ENCODE results near the gene YWHAE. TPM values are rescaled to one million over a fixed set of nuclear protein-coding genes. Genes with fewer than 3 reads are reported as not detected.

The YWHAE gene
- total and polyA plus RNA-seq, 9 of the 15 experiments (the other 6 are each of a cell fraction or from before 2014, with no cell fraction given): 184 to 727 (median 448) TPM

DNA sequence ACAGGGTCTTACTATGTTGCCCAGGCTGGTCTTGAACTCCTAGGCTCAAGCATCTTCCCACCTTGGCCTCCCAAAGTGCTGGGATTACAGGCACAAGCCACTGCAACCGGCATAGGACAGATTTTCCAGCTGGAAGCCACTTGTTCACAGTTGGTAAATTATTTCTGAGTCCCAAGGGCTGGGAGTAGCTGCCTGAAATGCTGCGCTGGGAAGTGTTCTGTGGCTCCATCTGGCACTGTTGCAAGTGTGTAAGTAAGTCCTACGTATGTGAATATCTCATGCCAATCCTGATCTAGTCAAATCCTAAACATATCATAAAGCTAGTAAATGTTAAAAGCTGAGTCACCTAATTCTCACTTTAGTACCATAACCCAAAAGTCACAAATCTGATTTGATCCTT lies 48.1 kb downstream of the YWHAE start:
- Histone ChIP-seq H2AFZ (ENCODE audit: low read depth, low read length) (no peak overlapping the region), H3K9ac (ENCODE audit: insufficient read depth in 1 of 2, low read depth in 2 of 2, low read length in 2 of 2) (no peak overlapping the region), H3K36me3 (ENCODE audit: control insufficient read depth, insufficient read depth, low read length) (peaks cover 81% of the 10 kb centered on the region), H3K27me3 (ENCODE audit: control insufficient read depth in 2 of 2, insufficient read depth in 2 of 2, low read length in 2 of 2) (no peaks in the 10 kb centered on the region), H3K9me1 (ENCODE audit: control insufficient read depth, insufficient read depth, low read length) (no peaks in the 10 kb centered on the region), H3K4me1 (replicated peaks in 1 of 2; ENCODE audit: control insufficient read depth in 2 of 2, insufficient read depth in 2 of 2, low read length in 2 of 2) (no peaks in the 10 kb centered on the region; a peak in 1 of 5 replicates), H3K9me3 (replicated peaks; ENCODE audit: control insufficient read depth, insufficient read depth, low read depth, low read length) (no peaks in the 10 kb centered on the region), H3K4me2 (ENCODE audit: insufficient read depth, low read length) (no peak overlapping the region), H3K27ac (ENCODE audit: extremely low read depth, low read depth, low read length) (no peak overlapping the region), H3K79me2 (ENCODE audit: control insufficient read depth, insufficient read depth, low read length) (peaks cover 61% of the 10 kb centered on the region), H3K4me3 (no peak overlapping the region), H4K20me1 (replicated peaks; ENCODE audit: control insufficient read depth, insufficient read depth, low read length) (no peaks in the 10 kb centered on the region)
- FAIRE-seq: no peak
- POLR2A ChIA-PET: interaction anchor here (0.8 to 1.3 kb wide), 2 partner anchors 22 to 165 kb away, joined by 3 read pairs; no protein-coding TSS in a partner anchor
- in situ Hi-C loops (cut with MboI): no loop called here
- BruUV-seq (replicated peaks): TSS peak; percentile 27
- no peak for ATAC-seq
- CTCF ChIA-PET (ENCODE audit: low intra/inter-chr PET ratio): no interaction called here
- DNase-seq (ENCODE audit: extremely low read depth in 1 of 4, low spot score in 3 of 4): no peak
- WGBS (ENCODE audit: insufficient coverage, low coverage, missing lambda C conversion rate): 96% methylated on average over 3 of the region's 3 CpGs
- TF ChIP-seq BRF1 (IDR thresholded peaks at IDR 0.05; ENCODE audit: borderline replicate concordance, extremely low read depth, insufficient read length) (no peak), ZNF316 (IDR thresholded peaks at IDR 0.05) (peak; percentile 38)
- intact Hi-C loops (cut with micrococcal nuclease): no loop called here

DNA sequence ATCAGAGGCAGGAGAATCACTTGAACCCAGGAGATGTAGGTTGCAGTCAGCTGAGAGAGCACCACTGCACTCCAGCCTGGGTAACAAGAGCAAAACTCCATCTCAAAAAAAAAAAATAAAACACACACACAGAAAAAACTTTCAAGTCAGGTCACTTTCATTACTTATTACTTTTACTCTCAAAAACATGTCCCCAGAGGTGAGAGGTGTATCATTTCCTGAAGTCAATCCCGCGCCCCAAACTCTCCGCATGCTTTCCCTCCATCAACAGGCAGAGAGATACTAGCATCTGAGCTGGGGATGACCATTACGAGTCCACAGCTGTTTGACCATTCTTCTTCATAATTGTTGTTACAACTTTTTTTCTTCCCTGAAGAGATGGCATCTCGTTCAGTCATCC lies 48.7 kb downstream of the YWHAE start:
- Histone ChIP-seq H3K4me3 (no peak overlapping the region), H3K4me1 (replicated peaks in 1 of 2; ENCODE audit: control insufficient read depth in 2 of 2, insufficient read depth in 2 of 2, low read length in 2 of 2) (no peaks in the 10 kb centered on the region), H3K9ac (ENCODE audit: insufficient read depth in 1 of 2, low read depth in 2 of 2, low read length in 2 of 2) (no peak overlapping the region), H3K27ac (ENCODE audit: extremely low read depth, low read depth, low read length) (no peak overlapping the region), H2AFZ (ENCODE audit: low read depth, low read length) (no peak overlapping the region), H4K20me1 (replicated peaks; ENCODE audit: control insufficient read depth, insufficient read depth, low read length) (no peaks in the 10 kb centered on the region), H3K79me2 (ENCODE audit: control insufficient read depth, insufficient read depth, low read length) (peaks cover 56% of the 10 kb centered on the region), H3K9me1 (ENCODE audit: control insufficient read depth, insufficient read depth, low read length) (no peaks in the 10 kb centered on the region), H3K27me3 (ENCODE audit: control insufficient read depth in 2 of 2, insufficient read depth in 2 of 2, low read length in 2 of 2) (no peaks in the 10 kb centered on the region), H3K4me2 (ENCODE audit: insufficient read depth, low read length) (no peak overlapping the region), H3K36me3 (ENCODE audit: control insufficient read depth, insufficient read depth, low read length) (peaks cover 79% of the 10 kb centered on the region), H3K9me3 (replicated peaks; ENCODE audit: control insufficient read depth, insufficient read depth, low read depth, low read length) (no peaks in the 10 kb centered on the region)
- no TSS peak for BruUV-seq (replicated peaks)
- 92% methylated on average over 2 of the region's 5 CpGs for WGBS (ENCODE audit: insufficient coverage, low coverage, missing lambda C conversion rate)
- no peak for DNase-seq (ENCODE audit: extremely low read depth in 1 of 4, low spot score in 3 of 4)
- in situ Hi-C loops (cut with MboI): no loop called here
- intact Hi-C loops (cut with micrococcal nuclease): no loop called here
- ChIA-PET POLR2A (interaction anchor here (0.7 to 1.3 kb wide), 2 partner anchors 23 to 69 kb away, joined by 3 read pairs; no protein-coding TSS in a partner anchor), CTCF (ENCODE audit: low intra/inter-chr PET ratio) (no interaction called here)
- no peak for TF ChIP-seq MED1 (CRISPR knock-in tag; IDR thresholded peaks at IDR 0.05; ENCODE audit: borderline replicate concordance)
- no peak for TF ChIP-seq ZNF77 (CRISPR knock-in tag; IDR thresholded peaks at IDR 0.05)
- TF ChIP-seq TEAD1 (CRISPR knock-in tag; IDR thresholded peaks at IDR 0.05): no peak
- no peak for TF ChIP-seq BRD9 (IDR thresholded peaks at IDR 0.05; ENCODE audit: low read depth, partially characterized antibody)
- TF ChIP-seq U2AF1 (optimal IDR thresholded peaks at IDR 0.05; ENCODE audit: low read depth, low read length): no peak
- TF ChIP-seq, protein P1, sequence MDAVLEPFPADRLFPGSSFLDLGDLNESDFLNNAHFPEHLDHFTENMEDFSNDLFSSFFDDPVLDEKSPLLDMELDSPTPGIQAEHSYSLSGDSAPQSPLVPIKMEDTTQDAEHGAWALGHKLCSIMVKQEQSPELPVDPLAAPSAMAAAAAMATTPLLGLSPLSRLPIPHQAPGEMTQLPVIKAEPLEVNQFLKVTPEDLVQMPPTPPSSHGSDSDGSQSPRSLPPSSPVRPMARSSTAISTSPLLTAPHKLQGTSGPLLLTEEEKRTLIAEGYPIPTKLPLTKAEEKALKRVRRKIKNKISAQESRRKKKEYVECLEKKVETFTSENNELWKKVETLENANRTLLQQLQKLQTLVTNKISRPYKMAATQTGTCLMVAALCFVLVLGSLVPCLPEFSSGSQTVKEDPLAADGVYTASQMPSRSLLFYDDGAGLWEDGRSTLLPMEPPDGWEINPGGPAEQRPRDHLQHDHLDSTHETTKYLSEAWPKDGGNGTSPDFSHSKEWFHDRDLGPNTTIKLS (IDR thresholded peaks at IDR 0.05; ENCODE audit: borderline replicate concordance, low read depth): no peak
- ATAC-seq: no peak
- no peak for FAIRE-seq

All from K562 (cell line).